Activated B cell treated with CpG ODN at 0.5 μM for 24 hours (primary cell): ENCODE data around the gene UBA3. TPM values are rescaled to one million over a fixed set of nuclear protein-coding genes. Genes with fewer than 3 reads are reported as not detected.

ENCODE experiments used
- ATAC-seq: fragments of 200-7000 bp; cut with Tn5 transposase; one replicate; pipeline ENCODE4 v1.10.0; 2021; ENCODE audit warnings: low read depth, mild to moderate bottlenecking, moderate library complexity
- CTCF ChIA-PET: fragments of 350-600 bp; sonication (Branson Sonifier 250); formaldehyde crosslinking; loops from one replicate; lab custom pipeline; 2021; ENCODE audit warnings: antibody characterized with exemption; lab: Charles Lee
- POLR2A ChIA-PET: fragments of 350-600 bp; sonication (Branson Sonifier 250); formaldehyde crosslinking; loops from one replicate; lab custom pipeline; 2021; ENCODE audit warnings: antibody characterized with exemption; lab: Charles Lee
- DNase-seq: peaks from one replicate; pipeline ENCODE4 v3.0.0; 2022
- H3K27ac Mint-ChIP-seq: one replicate; pipeline ENCODE4 v1.8.0; 2020; ENCODE audit warnings: mixed read lengths
- H3K27me3 Mint-ChIP-seq: one replicate; pipeline ENCODE4 v1.8.0; 2021; ENCODE audit warnings: mixed read lengths
- H3K36me3 Mint-ChIP-seq: one replicate; pipeline ENCODE4 v1.8.0; 2021; ENCODE audit warnings: low read depth, mixed read lengths
- H3K4me1 Mint-ChIP-seq: one replicate; pipeline ENCODE4 v1.8.0; 2021; ENCODE audit warnings: mixed read lengths
- H3K4me3 Mint-ChIP-seq: one replicate; pipeline ENCODE4 v1.8.0; 2020; ENCODE audit warnings: mild to moderate bottlenecking, mixed read lengths
- H3K9me3 Mint-ChIP-seq: one replicate; pipeline ENCODE4 v1.8.0; 2020; ENCODE audit warnings: mixed read lengths
- intact Hi-C: fragments of 100-400 bp; cut with micrococcal nuclease; formaldehyde crosslinking; loops from one replicate; pipeline ENCODE4 v1.15.1; 2024
- total RNA-seq: library from RNA; stranded (reverse); gene quantifications from 2 replicates; pipeline ENCODE4 v1.2.3, GENCODE V29; 2022
- TF ChIP-seq, protein P1 (sequence below): fragments of 200-600 bp; IDR thresholded peaks from one replicate; pipeline ENCODE4 v1.8.0; 2022; ENCODE audit warnings: antibody characterized with exemption, mild to moderate bottlenecking

UBA3 gene
- total RNA-seq, 1 donor from 2014 or later: 86.6 TPM

DNA sequence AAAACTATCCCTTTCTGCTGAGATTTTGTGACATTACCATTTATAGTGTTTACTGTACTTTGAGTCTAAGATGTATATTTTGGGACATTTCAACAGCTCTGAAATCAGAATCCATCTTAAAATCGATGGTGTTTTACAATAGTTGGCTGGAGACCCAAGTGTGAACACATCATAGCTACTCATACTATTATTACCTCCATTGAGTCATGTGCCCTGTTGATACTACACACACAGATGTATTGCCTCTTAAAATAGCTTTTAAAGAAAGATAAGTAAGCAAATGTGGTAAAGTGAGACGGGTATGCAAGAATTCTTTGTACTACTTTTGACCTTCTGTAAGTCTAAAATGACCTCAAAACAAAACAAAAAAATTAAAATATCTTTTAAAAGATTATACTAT lies 35.6 kb upstream of the UBA3 start:
- TF ChIP-seq, protein P1, sequence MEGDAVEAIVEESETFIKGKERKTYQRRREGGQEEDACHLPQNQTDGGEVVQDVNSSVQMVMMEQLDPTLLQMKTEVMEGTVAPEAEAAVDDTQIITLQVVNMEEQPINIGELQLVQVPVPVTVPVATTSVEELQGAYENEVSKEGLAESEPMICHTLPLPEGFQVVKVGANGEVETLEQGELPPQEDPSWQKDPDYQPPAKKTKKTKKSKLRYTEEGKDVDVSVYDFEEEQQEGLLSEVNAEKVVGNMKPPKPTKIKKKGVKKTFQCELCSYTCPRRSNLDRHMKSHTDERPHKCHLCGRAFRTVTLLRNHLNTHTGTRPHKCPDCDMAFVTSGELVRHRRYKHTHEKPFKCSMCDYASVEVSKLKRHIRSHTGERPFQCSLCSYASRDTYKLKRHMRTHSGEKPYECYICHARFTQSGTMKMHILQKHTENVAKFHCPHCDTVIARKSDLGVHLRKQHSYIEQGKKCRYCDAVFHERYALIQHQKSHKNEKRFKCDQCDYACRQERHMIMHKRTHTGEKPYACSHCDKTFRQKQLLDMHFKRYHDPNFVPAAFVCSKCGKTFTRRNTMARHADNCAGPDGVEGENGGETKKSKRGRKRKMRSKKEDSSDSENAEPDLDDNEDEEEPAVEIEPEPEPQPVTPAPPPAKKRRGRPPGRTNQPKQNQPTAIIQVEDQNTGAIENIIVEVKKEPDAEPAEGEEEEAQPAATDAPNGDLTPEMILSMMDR: no peak
- Mint-ChIP-seq H3K36me3 (no peaks in the 10 kb centered on the region), H3K4me1 (peaks cover under 1% of the 10 kb centered on the region), H3K4me3 (no peak overlapping the region), H3K27me3 (no peaks in the 10 kb centered on the region), H3K9me3 (no peaks in the 10 kb centered on the region), H3K27ac (no peak overlapping the region)
- CTCF ChIA-PET: no interaction called here
- intact Hi-C loops: no loop called here
- POLR2A ChIA-PET: no interaction called here
- ATAC-seq (no peak), DNase-seq (no peak)

DNA sequence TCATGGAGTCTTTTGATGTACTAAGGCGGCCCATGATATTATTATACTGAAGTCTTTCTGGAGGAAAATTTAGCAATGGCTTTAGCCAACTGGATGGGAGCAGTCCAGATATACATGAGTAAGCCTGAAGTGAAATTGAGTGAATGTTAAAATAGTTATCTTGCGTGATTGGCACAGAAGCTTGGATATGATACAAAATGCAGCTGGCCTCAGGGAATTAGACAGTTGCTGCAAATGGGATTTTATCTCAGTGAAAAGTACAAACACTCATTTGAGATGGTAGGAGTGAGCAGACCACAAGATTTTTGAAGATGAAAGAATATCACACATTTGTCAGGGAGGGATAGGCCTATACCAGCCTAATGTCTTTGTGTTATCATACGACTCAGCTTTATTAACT lies 33.4 kb upstream of the UBA3 start:
- Mint-ChIP-seq H3K36me3 (no peaks in the 10 kb centered on the region), H3K27me3 (no peaks in the 10 kb centered on the region), H3K27ac (no peak overlapping the region), H3K4me3 (no peak overlapping the region), H3K9me3 (no peaks in the 10 kb centered on the region), H3K4me1 (no peaks in the 10 kb centered on the region)
- TF ChIP-seq, protein P1: no peak
- no peak for DNase-seq
- CTCF ChIA-PET: interaction anchor here (1.0 kb wide), 1 partner anchor 9 kb away, joined by 3 read pairs; no protein-coding TSS in a partner anchor
- POLR2A ChIA-PET: no interaction called here
- intact Hi-C loops: no loop called here
- ATAC-seq: no peak

DNA sequence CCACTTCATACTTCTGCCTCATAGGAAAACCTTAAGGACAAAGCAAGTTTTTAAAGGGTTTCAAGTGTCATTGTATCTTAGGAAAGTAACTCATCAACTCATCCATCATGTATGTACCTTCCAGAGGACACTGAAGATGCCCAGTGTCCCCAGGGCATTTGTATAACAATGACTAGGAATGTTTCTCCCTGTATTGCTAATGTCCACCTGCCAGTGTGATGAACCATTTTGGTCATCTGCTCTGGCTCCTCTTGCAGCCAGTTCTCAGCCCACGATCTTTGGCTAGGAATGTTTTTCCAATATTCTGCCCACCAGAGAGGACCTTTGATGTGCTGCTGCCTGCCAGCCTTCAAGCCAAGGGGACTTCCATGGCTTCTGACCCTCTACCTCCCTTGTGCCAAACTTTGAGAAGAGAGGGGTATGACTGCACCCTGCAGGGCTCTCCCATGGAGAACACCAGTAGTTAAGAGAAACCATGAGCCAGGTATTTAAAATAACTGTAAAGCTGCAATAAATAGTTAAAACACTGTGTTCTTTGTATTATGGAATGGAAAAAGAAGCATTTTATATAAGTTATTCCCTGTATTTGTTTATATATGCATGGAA lies 30.9 kb upstream of the UBA3 start:
- CTCF ChIA-PET: interaction anchor here (1.3 kb wide), 1 partner anchor 9 kb away, joined by 3 read pairs; no protein-coding TSS in a partner anchor
- Mint-ChIP-seq H3K27me3 (no peaks in the 10 kb centered on the region), H3K27ac (no peak overlapping the region), H3K9me3 (no peaks in the 10 kb centered on the region), H3K4me3 (no peak overlapping the region), H3K36me3 (no peaks in the 10 kb centered on the region), H3K4me1 (no peaks in the 10 kb centered on the region)
- TF ChIP-seq, protein P1: no peak
- ATAC-seq: no peak
- intact Hi-C loops: no loop called here
- POLR2A ChIA-PET: no interaction called here
- DNase-seq: no peak

DNA sequence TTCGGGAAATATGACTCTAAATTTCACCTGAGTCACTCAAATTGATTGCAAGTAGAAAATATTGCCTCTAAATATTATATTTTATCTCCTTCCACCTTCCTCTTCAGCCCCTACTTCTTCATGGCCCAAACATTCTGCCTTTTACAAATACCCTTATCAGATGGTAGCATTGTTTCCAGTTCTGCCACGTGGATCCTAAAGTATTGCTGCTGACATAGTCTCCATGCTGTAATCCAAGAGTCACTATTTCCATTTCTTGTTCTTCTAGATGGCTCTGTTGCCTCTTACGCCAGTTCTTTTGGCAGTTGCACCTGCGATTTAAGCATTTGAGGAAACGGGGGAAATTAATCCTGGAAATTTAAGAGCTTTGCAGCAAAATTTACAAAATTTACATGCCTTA lies 28.6 kb upstream of the UBA3 start:
- ChIA-PET POLR2A (interaction anchor here (0.6 to 0.7 kb wide), 2 partner anchors 14 to 1453 kb away, joined by 3 to 6 read pairs; no protein-coding TSS in a partner anchor), CTCF (no interaction called here)
- H3K9me3 Mint-ChIP-seq: no peaks in the 10 kb centered on the region
- H3K4me1 Mint-ChIP-seq: peaks cover 10% of the 10 kb centered on the region
- ATAC-seq (no peak), DNase-seq (no peak)
- no peak overlapping the region for H3K4me3 Mint-ChIP-seq
- peaks cover 20% of the 10 kb centered on the region for H3K36me3 Mint-ChIP-seq
- H3K27me3 Mint-ChIP-seq: no peaks in the 10 kb centered on the region
- TF ChIP-seq, protein P1: no peak
- intact Hi-C loops: no loop called here
- H3K27ac Mint-ChIP-seq: peak overlapping the region; percentile 59

DNA sequence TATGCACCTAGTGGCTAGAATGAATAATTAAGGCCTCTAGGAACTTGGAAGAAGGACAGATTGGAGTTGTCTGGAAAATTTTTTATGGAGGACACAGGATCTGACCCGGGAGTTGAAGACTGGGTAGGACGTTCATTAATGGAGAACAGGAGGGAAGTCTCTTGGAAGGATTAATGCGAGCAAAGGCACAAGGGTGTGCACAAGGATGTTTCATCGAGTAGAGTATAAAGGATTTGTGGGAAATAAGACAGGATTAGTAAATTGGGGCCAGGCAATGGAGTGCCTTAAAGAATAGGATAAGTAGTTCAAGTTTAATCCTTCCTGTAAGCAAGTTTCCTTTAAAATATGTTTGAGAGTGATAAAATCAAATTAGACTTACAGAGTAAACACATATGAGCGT lies 27.7 kb upstream of the UBA3 start:
- ATAC-seq: no peak
- intact Hi-C loops: no loop called here
- H3K27ac Mint-ChIP-seq: no peak overlapping the region

More for the DNA sequence above, 27.7 kb upstream of the UBA3 start:
- no peak for DNase-seq
- TF ChIP-seq, protein P1: no peak
- H3K4me1 Mint-ChIP-seq: peaks cover 10% of the 10 kb centered on the region
- ChIA-PET CTCF (no interaction called here), POLR2A (interaction anchor here (0.6 kb wide), 1 partner anchor 89 kb away, joined by 5 read pairs; no protein-coding TSS in a partner anchor)
- H3K27me3 Mint-ChIP-seq: no peaks in the 10 kb centered on the region
- no peaks in the 10 kb centered on the region for H3K9me3 Mint-ChIP-seq
- no peak overlapping the region for H3K4me3 Mint-ChIP-seq
- peaks cover 29% of the 10 kb centered on the region for H3K36me3 Mint-ChIP-seq
